Mucosa of gallbladder (tissue), 1 donor: ENCODE results near the gene SLC25A47. TPM values are rescaled to one million over a fixed set of nuclear protein-coding genes. Genes with fewer than 3 reads are reported as not detected.
"Not testable (repeated sequence)": the region's sequence is repeated elsewhere in the genome, so short reads cannot be mapped to it uniquely, and the experiment has no call there.

Source experiments
- DNase-seq: peaks from one replicate; pipeline ENCODE4 v3.0.0-alpha.2; 2020; ENCODE audit warnings: low spot score
- total RNA-seq: library from RNA; stranded (reverse); gene quantifications from one replicate; pipeline ENCODE4 v1.2.1, GENCODE V29; 2021
- donor health status: DM: no; HTN: no; CAD: no.

SLC25A47 gene
- total RNA-seq, 1 donor from 2014 or later, result 0.20 TPM

DNA sequence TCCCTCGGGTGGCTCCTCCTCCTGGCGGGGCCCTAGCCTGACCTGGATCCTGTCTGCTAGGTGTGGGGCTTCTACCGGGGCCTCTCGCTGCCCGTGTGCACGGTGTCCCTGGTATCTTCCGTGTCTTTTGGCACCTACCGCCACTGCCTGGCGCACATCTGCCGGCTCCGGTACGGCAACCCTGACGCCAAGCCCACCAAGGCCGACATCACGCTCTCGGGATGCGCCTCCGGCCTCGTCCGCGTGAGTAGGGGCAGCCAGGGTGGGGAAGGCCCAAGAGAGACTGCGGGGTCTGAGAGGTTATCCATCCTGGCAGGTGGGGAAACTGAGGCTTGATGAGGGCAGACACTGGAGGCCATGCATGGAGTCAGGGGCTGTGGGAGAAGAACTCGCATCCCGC, 4.0 kb downstream of the SLC25A47 start:
- DNase-seq, result no peak

GRCh38 chr14:100328495-100329163, 5.5 kb downstream of the SLC25A47 start:
- DNase-seq, result peak; percentile 30

- DNase-seq, result no peak
Measured at GRCh38 chr14:100329233-100330006, 6.3 kb downstream of the SLC25A47 start.

GRCh38 chr14:100330007-100330344, 6.8 kb downstream of the SLC25A47 start:
- no peak for DNase-seq

- no peak for DNase-seq
Measured at GRCh38 chr14:100330388-100330931, 7.3 kb downstream of the SLC25A47 start.

GRCh38 chr14:100332071-100332639, 9.0 kb downstream of the SLC25A47 start:
- no peak for DNase-seq

DNA sequence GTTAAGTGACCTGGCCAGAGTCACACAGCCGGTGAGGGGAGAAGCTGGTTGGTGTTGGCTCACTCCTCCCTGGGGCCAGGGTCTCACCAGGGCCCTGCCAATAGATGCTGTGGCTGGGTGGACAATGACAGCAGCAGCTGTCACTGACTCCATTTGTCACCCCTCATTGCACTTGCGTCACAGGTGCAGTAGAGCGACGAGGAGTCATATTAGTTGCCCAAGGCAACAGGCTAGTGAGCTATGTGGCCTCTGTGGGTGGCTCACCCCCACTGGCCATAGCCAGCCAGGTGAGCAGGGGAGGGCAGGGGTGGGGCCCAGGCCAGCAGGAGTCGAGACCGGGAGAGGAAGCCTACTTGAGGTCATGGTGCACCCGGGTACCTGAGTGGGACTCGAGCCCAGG, 9.7 kb downstream of the SLC25A47 start:
- no peak for DNase-seq

- no peak for DNase-seq
Measured at GRCh38 chr14:100333311-100333710, 10.2 kb downstream of the SLC25A47 start.

DNA sequence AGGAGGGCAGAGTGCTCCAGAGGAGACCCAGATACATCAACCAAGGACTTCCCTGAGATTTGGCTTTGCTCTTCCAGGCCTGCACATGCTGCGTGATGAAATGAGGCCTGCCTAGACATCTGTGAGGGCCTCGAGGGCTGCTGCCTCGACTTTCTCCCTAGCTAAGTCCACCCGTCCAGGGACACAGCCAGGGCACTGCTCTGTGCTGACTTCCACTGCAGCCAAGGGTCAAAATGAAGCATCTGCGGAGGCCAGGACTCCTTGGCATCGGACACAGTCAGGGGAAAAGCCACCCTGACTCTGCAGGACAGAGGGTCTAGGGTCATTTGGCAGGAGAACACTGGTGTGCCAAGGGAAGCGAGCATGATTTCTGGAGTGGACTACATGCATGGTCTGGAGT, 10.7 kb downstream of the SLC25A47 start:
- DNase-seq, result no peak

DNA sequence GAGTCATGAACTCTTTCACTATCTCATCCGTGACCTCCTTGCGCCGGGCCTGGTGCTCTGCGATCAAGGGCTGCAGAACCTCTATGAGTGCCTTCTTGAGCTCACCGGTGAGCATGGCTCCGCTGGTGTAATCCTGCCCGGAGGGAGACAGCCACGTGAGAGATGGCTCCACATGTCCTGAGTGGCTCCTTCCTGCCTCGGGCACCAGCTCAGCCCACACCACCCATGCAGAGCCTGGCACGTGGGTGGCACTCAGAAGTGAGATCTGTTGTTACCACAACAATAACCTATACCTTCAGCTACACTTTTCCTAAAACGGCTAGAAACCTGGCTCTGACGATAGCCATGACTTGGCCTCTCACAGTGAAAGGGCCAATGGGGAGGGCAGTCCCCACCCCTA, 11.8 kb downstream of the SLC25A47 start:
- no peak for DNase-seq

DNA sequence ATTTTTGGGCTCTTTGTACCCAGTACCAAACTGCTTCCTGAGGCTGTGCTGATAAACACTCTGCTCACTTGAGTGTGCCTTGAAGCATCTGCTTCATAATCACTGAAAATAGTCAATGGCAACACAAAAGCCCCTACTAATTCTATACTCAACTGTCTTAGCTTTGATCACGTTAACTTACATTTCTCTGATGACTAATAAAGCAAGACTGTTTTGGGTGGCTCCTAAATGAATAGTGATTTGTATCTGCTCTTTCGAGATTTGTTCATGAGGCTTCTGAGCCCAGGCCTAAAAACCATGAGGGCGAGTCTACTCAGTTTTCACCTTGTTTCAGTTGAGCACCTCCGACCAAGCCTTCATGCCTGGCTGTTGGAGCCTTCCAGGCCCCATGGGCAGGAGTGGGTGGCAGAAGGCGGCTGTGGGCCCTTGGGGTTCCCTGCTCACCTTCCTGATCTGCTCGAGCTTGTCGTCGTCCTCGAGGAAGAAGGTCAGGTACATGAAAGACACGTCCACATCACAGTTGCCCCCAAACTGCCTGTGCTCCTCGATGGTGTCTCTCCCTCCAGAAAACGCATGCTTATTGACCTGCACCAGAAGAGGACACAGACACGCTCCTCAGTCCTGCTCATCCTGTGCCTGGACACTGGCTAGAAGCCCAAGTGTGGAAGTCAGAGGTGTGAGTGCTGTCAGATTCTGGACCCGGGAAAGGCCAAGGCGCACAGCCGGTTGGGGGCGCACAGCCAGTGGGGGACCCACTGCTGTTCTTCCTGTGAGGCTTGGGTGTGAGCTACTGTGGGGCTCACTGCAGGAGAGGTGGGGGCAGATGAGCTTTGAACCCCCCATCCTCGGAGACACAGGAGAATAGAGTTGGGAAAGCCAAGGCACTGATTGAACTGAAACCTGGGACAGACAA, 13.7 kb downstream of the SLC25A47 start:
- no peak for DNase-seq

- no peak for DNase-seq
Measured at GRCh38 chr14:100339766-100340422, 16.8 kb downstream of the SLC25A47 start.

- DNase-seq, result no peak
Measured at GRCh38 chr14:100340423-100340813, 17.3 kb downstream of the SLC25A47 start.

- peak; percentile 51 for DNase-seq
Measured at GRCh38 chr14:100341301-100342031, 18.3 kb downstream of the SLC25A47 start.

DNA sequence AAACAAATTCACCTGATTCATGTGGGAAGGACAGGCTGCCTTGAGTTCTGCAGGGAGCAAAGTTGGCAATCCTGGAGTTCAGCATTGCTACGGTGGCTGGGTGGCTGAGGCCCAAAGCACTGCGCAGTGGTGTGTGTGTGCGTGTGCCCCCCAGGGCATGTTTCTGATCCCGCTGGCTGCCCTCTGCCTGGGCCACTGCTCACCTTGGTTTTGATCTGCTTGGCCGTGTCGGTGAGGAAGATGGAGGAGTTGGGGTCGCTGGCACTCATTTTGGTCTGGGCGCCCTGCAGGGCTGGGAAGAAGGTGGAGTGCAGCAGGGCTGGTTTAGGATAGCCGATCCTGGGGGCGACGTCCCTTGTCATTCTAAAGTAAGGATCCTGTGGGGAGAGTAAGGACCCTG, 19.1 kb downstream of the SLC25A47 start:
- no peak for DNase-seq

- not testable (repeated sequence) for DNase-seq
Measured at GRCh38 chr14:100342826-100343225, 19.7 kb downstream of the SLC25A47 start.

GRCh38 chr14:100344657-100345056, 21.5 kb downstream of the SLC25A47 start:
- DNase-seq, result not testable (repeated sequence)

DNA sequence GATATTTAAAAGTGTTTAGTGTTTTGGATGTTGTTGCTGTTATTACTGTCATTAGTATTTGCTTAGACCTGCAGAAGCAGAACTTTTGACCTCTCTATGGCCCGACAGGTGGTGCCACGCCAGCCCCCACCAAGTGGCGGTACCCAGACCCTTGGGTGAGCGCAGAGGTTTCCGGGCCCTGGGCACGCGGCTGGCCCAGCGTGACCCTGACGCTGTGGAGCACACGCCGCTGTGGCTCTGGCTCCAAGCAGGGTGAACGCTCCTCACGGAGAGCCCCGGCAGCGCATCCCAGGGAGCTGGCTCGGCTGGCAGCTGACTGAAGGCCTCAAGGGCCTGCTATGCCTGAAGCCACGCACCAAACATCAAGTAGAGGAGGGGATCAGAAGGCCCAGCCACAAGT, 22.6 kb downstream of the SLC25A47 start:
- no peak for DNase-seq

- no peak for DNase-seq
Measured at GRCh38 chr14:100346306-100347091, 23.4 kb downstream of the SLC25A47 start.

GRCh38 chr14:100348253-100348729, 25.2 kb downstream of the SLC25A47 start:
- no peak for DNase-seq
